B cell (primary cell): ENCODE measurements around the gene GPR151. TPM values are rescaled to one million over a fixed set of nuclear protein-coding genes. Genes with fewer than 3 reads are reported as not detected.

Experiments
- ATAC-seq: fragments of 200-7000 bp; cut with Tn5 transposase; one replicate; pipeline ENCODE4 v1.10.0; 2021; ENCODE audit warnings: low read depth, mild to moderate bottlenecking, moderate number of reproducible peaks, moderate library complexity
- CTCF ChIA-PET: fragments of 350-600 bp; sonication (Branson Sonifier 250); formaldehyde crosslinking; loops from one replicate; lab custom pipeline; 2021; ENCODE audit warnings: antibody characterized with exemption, inconsistent platforms; lab: Charles Lee
- POLR2A ChIA-PET: fragments of 350-600 bp; sonication (Branson Sonifier 250); formaldehyde crosslinking; loops from one replicate; lab custom pipeline; 2021; ENCODE audit warnings: antibody characterized with exemption; lab: Charles Lee
- DNase-seq: peaks from one replicate; pipeline ENCODE4 v3.0.0; 2013
- H2AFZ ChIP-seq: 2 replicates; pipeline ENCODE4 v1.6.1; 2012; ENCODE audit warnings: mild to moderate bottlenecking, low read depth, low read length; ENCODE audit not compliant: insufficient read depth, poor library complexity, severe bottlenecking
- H3K27ac ChIP-seq, 2 donors: 1 replicate in 1 of 2; 2 replicates in 1 of 2; pipeline ENCODE4 v1.5.1; 2012 to 2013; ENCODE audit warnings: low read length in 2 of 2, mild to moderate bottlenecking in 2 of 2, moderate library complexity in 1 of 2
- H3K27me3 ChIP-seq, 4 experiments: fragments of 200-600 bp in 1 of 4; sonication (generic) in 1 of 4; replicated peaks in 1 of 4; 1 replicate in 2 of 4; 2 replicates in 2 of 4; pipeline versions ENCODE4 v1.6.1 to v1.7.0; 2013 to 2016; ENCODE audit warnings: low read length in 3 of 4, mild to moderate bottlenecking in 2 of 4, mixed read lengths in 1 of 4, moderate library complexity in 1 of 4; ENCODE audit not compliant: insufficient read depth in 4 of 4, control insufficient read depth in 3 of 4; ENCODE audit errors: control extremely low read depth in 1 of 4
- H3K36me3 ChIP-seq, 2 experiments: replicated peaks in 1 of 2; 1 replicate in 1 of 2; 2 replicates in 1 of 2; pipeline versions ENCODE4 v1.6.1 to v1.7.1; 2013; ENCODE audit warnings: low read length in 1 of 2; ENCODE audit not compliant: insufficient read depth in 2 of 2, control insufficient read depth in 1 of 2; ENCODE audit errors: control extremely low read depth in 1 of 2, extremely low read depth in 1 of 2
- H3K4me1 ChIP-seq, 2 donors: fragments of 200-600 bp in 1 of 2; sonication (generic) in 1 of 2; 1 replicate in 1 of 2; 2 replicates in 1 of 2; pipeline versions ENCODE4 v1.5.1 to v1.6.1; 2013 to 2017; ENCODE audit warnings: low read length in 2 of 2; ENCODE audit not compliant: control insufficient read depth in 2 of 2, insufficient read depth in 2 of 2
- H3K4me2 ChIP-seq: replicated peaks from 2 replicates; pipeline ENCODE3; 2012; ENCODE audit warnings: mild to moderate bottlenecking, low read depth, low read length; ENCODE audit not compliant: poor library complexity, severe bottlenecking
- H3K4me3 ChIP-seq, 5 experiments: fragments of 200-600 bp in 1 of 5; sonication (generic) in 1 of 5; 1 replicate in 3 of 5; 2 replicates in 2 of 5; pipeline versions ENCODE4 v1.5.1 to v1.7.0; 2011 to 2016; ENCODE audit warnings: low read length in 4 of 5, mild to moderate bottlenecking in 4 of 5, low read depth in 2 of 5, control low read depth in 1 of 5, moderate library complexity in 1 of 5; ENCODE audit not compliant: insufficient read depth in 1 of 5; ENCODE audit errors: control extremely low read depth in 1 of 5, extremely low read depth in 1 of 5
- H3K79me2 ChIP-seq: fragments of 200-600 bp; sonication (generic); one replicate; pipeline ENCODE4 v1.6.0; 2016; ENCODE audit warnings: low read length; ENCODE audit not compliant: control insufficient read depth, insufficient read depth
- H3K9ac ChIP-seq: fragments of 200-600 bp; sonication (generic); 2 replicates; pipeline ENCODE4 v1.6.1; 2017; ENCODE audit warnings: mild to moderate bottlenecking, low read length, moderate library complexity
- H3K9me3 ChIP-seq, 3 donors: one replicate each; pipeline versions ENCODE4 v1.6.1 to v1.7.1; 2013; ENCODE audit warnings: low read length in 2 of 3; ENCODE audit not compliant: control insufficient read depth in 2 of 3, insufficient read depth in 1 of 3; ENCODE audit errors: control extremely low read depth in 1 of 3
- H4K20me1 ChIP-seq: 2 replicates; pipeline ENCODE4 v1.6.0; 2012; ENCODE audit warnings: mild to moderate bottlenecking, low read length; ENCODE audit not compliant: insufficient read depth, control insufficient read depth, poor library complexity, severe bottlenecking
- H3K27ac Mint-ChIP-seq: one replicate; pipeline ENCODE4 v1.8.0; 2021; ENCODE audit warnings: mixed read lengths
- H3K27me3 Mint-ChIP-seq: one replicate; pipeline ENCODE4 v1.8.0; 2021; ENCODE audit warnings: mixed read lengths
- H3K4me1 Mint-ChIP-seq: one replicate; pipeline ENCODE4 v1.8.0; 2021; ENCODE audit warnings: mixed read lengths
- H3K4me3 Mint-ChIP-seq: one replicate; pipeline ENCODE4 v1.8.0; 2021; ENCODE audit warnings: mixed read lengths
- H3K9me3 Mint-ChIP-seq: one replicate; pipeline ENCODE4 v1.8.0; 2022; ENCODE audit warnings: mixed read lengths; ENCODE audit not compliant: insufficient read depth
- EZH2 ChIP-seq: IDR thresholded peaks from 2 replicates; pipeline ENCODE4 v1.6.1; 2012; ENCODE audit warnings: borderline replicate concordance, low read depth, mild to moderate bottlenecking, moderate library complexity, low read length; ENCODE audit not compliant: insufficient read depth, poor library complexity, severe bottlenecking
- WGBS: methylation state at CpG from one replicate; pipeline ENCODE4 v1.1.5; 2013; ENCODE audit warnings: missing lambda C conversion rate; ENCODE audit not compliant: insufficient coverage; 5-methylcytosine and 5-hydroxymethylcytosine counted together
- intact Hi-C: fragments of 100-400 bp; cut with micrococcal nuclease; formaldehyde crosslinking; loops from one replicate; pipeline ENCODE4 v1.10.0; 2022
- polyA plus RNA-seq: library from polyadenylated mRNA; depleted of rRNA; stranded (reverse); fragments of >200 nt; gene quantifications from 2 replicates; pipeline ENCODE4 v1.2.3, GENCODE V29; 2012
- total RNA-seq, 2 donors: library from RNA; stranded (reverse); fragments of 120-200 nt in 1 of 2; gene quantifications; 1 replicate in 1 of 2; 2 replicates in 1 of 2; pipeline versions ENCODE4 v1.2.3 to v1.2.4, GENCODE V29; 2013 to 2022
- TF ChIP-seq, protein P1 (sequence below): fragments of 200-600 bp; IDR thresholded peaks from one replicate; pipeline ENCODE4 v1.8.0; 2022; ENCODE audit warnings: antibody characterized with exemption, mild to moderate bottlenecking

GPR151 gene
- total and polyA plus RNA-seq, 2 donors (not counting 1 experiment from before 2014, with no cell fraction given) = not detected

DNA sequence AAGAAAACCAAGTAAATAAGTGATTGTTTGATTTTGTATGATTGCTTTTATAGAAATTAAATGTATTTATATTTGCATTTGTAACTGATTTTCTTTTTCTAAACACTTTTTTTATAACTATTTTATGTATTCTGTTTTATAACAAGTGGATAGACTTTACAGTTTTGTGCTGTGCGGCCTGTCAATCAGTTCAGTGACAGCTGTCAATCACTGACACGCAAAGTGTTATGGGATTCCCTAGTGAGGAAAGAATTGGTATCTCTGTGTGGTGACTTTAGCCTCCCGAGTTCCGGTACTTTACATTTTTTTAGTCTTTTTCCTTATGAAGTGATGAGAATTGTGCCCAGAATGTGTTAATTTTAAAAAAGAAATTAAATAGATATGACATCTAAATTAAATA, 16.3 kb downstream of the GPR151 start:
- H3K27me3 ChIP-seq = no peaks in the 10 kb centered on the region
- no peak overlapping the region for H3K27ac ChIP-seq
- ATAC-seq (no peak), DNase-seq (no peak)
- Mint-ChIP-seq H3K9me3 (no peaks in the 10 kb centered on the region), H3K4me1 (no peaks in the 10 kb centered on the region), H3K27ac (no peak overlapping the region), H3K27me3 (no peaks in the 10 kb centered on the region), H3K4me3 (no peak overlapping the region)
- 100% methylated on average over 1 of the region's 4 CpGs for WGBS
- POLR2A ChIA-PET = no interaction called here
- CTCF ChIA-PET = no interaction called here
- H3K79me2 ChIP-seq = no peaks in the 10 kb centered on the region
- TF ChIP-seq, protein P1, sequence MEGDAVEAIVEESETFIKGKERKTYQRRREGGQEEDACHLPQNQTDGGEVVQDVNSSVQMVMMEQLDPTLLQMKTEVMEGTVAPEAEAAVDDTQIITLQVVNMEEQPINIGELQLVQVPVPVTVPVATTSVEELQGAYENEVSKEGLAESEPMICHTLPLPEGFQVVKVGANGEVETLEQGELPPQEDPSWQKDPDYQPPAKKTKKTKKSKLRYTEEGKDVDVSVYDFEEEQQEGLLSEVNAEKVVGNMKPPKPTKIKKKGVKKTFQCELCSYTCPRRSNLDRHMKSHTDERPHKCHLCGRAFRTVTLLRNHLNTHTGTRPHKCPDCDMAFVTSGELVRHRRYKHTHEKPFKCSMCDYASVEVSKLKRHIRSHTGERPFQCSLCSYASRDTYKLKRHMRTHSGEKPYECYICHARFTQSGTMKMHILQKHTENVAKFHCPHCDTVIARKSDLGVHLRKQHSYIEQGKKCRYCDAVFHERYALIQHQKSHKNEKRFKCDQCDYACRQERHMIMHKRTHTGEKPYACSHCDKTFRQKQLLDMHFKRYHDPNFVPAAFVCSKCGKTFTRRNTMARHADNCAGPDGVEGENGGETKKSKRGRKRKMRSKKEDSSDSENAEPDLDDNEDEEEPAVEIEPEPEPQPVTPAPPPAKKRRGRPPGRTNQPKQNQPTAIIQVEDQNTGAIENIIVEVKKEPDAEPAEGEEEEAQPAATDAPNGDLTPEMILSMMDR = no peak
- TF ChIP-seq EZH2 = no peak
- no peaks in the 10 kb centered on the region for H3K4me1 ChIP-seq
- H2AFZ ChIP-seq = no peak overlapping the region
- intact Hi-C loops = no loop called here
- peaks cover 6 to 44% of the 10 kb centered on the region in 2 experiments for H3K36me3 ChIP-seq
- no peaks in the 10 kb centered on the region for H4K20me1 ChIP-seq
- no peak overlapping the region for H3K9ac ChIP-seq
- no peak overlapping the region for H3K4me2 ChIP-seq
- no peak overlapping the region for H3K4me3 ChIP-seq
- no peaks in the 10 kb centered on the region for H3K9me3 ChIP-seq

GRCh38 chr5:146494656-146495055, 21.3 kb downstream of the GPR151 start:
- no peak overlapping the region for H3K4me3 Mint-ChIP-seq
- Histone ChIP-seq H4K20me1 (no peaks in the 10 kb centered on the region), H3K79me2 (no peaks in the 10 kb centered on the region), H3K4me1 (no peaks in the 10 kb centered on the region), H3K9me3 (no peaks in the 10 kb centered on the region), H3K36me3 (peaks cover 0 to 30% of the 10 kb centered on the region in 2 experiments), H3K27ac (no peak overlapping the region), H3K9ac (no peak overlapping the region), H3K27me3 (no peaks in the 10 kb centered on the region), H2AFZ (no peak overlapping the region), H3K4me3 (no peak overlapping the region), H3K4me2 (no peak overlapping the region)
- ChIA-PET POLR2A (no interaction called here), CTCF (no interaction called here)
- WGBS = no CpG with 5 or more reads among the region's 2 CpGs
- H3K9me3 Mint-ChIP-seq = no peaks in the 10 kb centered on the region
- intact Hi-C loops = no loop called here
- ATAC-seq (no peak), DNase-seq (no peak)
- H3K27ac Mint-ChIP-seq = no peak overlapping the region
- H3K27me3 Mint-ChIP-seq = no peaks in the 10 kb centered on the region
- TF ChIP-seq EZH2 = no peak
- TF ChIP-seq, protein P1 = no peak
- H3K4me1 Mint-ChIP-seq = no peaks in the 10 kb centered on the region
